Renal cortex interstitium (tissue), 11 donors: ENCODE data around the gene TCF4. TPM values are rescaled to one million over a fixed set of nuclear protein-coding genes. Genes with fewer than 3 reads are reported as not detected.
A peak's percentile ranks its signal among the peaks of the same experiment; 100 is the strongest.

Experiments used
- DNase-seq, 11 donors: peaks; one replicate each; pipeline ENCODE4 v3.0.0-alpha.2; 2013; ENCODE audit warnings: low read depth in 9 of 11, low spot score in 4 of 11; ENCODE audit errors: extremely low read depth in 1 of 11
- polyA plus RNA-seq, 3 donors: library from polyadenylated mRNA; unstranded; fragments of 120-200 nt; gene quantifications; one replicate each; pipeline ENCODE4 v1.2.1, GENCODE V29; 2013; ENCODE audit not compliant: insufficient read length in 3 of 3

Gene TCF4
- polyA plus RNA-seq, 3 donors = 70.9 to 79.8 (median 71.1) TPM

- DNase-seq = peak in 4 of 11 donors; percentile 20 to 49 (median 33)
Measured at GRCh38 chr18:55462652-55463051, 125.3 kb downstream of the TCF4 start.

DNA sequence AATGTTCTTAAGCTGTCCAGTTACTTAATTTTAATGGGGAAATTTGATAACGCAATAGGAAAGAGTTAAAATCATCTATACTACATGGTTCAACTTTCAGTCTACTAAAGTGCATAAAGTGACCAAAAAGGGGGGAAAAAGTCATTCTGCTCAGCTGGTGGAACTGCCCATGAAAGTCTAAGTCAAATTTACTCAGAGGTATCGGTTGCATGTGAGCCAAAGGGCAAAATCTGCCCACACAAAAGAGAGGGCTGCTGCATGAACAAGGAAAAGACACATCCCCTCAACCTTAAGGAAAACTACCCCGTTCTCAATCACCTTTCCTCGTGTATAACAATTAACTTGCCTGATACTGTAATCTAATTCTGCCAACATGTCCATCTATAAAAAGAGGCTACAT, 126.1 kb downstream of the TCF4 start:
- DNase-seq = peak in 6 of 11 donors; percentile 36 to 55 (median 43)

GRCh38 chr18:55458456-55459203, 129.4 kb downstream of the TCF4 start:
- no peak for DNase-seq

DNA sequence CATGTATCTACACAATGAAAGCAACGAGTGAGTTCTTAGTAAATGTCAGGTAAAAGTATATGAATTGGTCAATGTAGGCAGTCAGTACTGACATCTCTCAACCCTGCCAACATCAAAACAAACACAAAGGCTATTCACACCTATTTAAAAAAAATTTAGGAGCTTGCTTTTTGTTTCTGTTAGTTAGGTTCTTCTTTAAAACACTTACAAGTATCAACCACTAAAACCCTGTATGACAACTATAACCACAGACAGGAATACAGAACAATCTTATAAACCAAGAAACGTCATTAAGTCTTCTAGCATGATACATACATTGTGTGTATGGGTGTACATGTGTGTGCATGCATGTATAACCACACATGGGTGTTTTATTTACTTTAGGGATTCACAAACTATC, 131.0 kb downstream of the TCF4 start:
- no peak for DNase-seq

GRCh38 chr18:55455938-55456337, 132.1 kb downstream of the TCF4 start:
- DNase-seq = no peak

- no peak for DNase-seq
Measured at GRCh38 chr18:55453186-55453585, 134.8 kb downstream of the TCF4 start.

DNA sequence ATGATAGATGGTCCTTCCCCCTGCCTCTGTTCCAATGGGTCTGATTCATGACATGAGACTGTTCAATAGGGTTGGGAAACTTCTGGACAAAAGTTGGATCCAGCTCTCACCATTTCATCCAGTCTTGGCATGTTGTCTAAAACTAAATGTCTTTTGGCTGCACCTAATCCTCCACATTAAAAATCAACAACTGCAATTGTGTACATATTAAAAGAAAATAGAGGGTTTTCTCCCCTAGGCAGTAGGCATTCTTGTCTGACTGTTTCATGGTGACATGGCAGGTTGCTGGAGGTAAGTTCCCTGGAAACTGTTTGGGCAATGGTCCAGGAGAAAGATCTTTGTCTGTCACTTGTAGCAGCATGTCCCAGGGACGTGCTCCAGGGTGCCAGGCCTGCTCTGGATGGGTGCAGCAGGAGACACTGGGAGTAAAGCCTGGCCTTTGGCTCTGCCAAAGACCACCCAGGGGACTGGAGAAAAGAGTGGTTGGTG, 135.8 kb downstream of the TCF4 start:
- no peak for DNase-seq

DNA sequence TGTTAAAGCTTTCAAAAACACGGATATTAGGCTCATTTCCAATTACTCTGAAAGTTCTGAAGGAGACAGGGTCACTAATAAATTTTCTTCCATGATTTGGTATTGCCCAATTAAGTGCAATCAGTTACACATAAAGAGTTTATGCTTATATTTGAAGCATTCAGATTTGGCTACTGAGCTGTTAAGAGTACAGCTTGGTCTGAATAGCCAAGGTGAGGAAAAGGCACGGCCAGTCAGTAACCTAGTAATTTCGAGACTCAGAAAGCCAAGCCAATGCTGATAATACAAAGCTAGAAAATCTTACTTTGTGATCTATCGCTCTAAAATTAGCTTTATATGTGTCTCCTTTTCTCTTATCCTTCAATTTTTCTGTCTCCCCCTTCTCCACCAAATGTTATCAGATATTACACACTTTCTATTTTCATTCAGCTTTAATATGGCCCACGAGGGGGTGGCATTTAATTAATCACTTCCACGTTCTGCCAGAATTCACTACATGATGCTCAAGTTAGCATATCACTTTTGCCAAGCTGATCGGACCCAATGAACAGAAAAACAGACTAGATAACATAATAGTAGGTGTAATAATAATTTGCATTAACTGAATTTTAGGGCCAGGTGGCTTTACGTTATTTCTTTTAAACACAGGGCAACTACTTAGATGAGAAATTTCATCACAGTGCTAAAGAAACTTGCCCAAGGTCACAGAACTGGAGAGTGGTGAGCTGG, 138.4 kb downstream of the TCF4 start:
- DNase-seq = no peak

DNA sequence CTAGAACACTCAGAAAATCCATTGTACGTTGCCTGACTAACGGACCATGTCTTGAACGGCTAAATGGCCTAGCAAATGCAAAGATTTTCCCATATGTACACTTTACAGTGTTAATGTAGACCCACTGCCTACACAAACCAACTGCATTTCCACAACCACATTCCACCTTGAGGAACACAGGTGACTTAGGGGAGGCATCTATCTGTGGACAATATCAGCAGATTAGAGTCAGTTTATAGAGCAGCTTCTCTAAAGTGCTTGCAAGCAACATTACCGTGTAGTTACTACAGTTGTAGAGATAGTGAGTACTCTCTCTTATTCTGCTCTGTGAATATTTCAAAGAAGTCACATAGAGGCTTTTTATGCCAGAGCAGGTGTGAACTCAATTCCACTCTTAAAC, 139.6 kb downstream of the TCF4 start:
- no peak for DNase-seq

- no peak for DNase-seq
Measured at GRCh38 chr18:55447672-55448018, 140.3 kb downstream of the TCF4 start.

GRCh38 chr18:55446996-55447671, 140.9 kb downstream of the TCF4 start:
- DNase-seq = no peak

DNA sequence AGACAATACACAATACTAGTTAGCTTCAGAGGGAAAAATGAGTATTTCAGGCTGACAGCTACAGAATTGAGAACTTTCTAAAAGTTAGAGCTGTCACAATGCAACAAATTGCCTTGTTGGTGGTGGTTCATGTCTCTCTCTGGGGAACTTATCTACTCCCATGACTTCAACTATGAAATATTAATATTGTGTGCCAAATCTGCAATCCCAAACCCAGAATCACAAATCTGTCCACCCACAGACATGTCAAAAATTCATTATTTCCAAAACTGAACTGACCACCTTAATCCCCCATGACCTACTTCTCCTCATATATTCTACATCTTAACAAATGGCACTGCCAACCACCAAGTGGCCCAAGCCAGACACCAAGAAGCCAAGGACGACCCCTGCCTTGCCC, 143.5 kb downstream of the TCF4 start:
- no peak for DNase-seq

GRCh38 chr18:55443776-55444175, 144.2 kb downstream of the TCF4 start:
- DNase-seq = no peak

DNA sequence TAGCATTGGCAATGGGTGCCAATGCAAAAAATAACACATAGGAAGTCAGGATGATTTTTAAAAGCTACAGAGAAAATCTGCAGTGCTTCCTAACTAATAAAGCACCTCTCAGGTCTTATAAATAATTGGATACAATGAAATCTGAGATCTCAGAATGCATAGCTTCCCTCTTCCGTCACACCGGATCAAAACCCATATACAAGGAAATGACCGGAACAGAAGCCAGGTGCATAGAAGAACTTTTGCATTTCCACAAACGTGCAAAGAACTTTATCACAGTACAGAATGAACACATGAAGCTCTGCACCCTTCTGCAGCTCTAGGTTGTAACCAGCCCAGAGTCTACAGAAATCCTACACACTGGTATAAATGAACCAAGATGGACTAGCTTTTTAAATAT, 145.4 kb downstream of the TCF4 start:
- DNase-seq = no peak

GRCh38 chr18:55440988-55441387, 147.0 kb downstream of the TCF4 start:
- DNase-seq = no peak

- DNase-seq = no peak
Measured at GRCh38 chr18:55439056-55439455, 148.9 kb downstream of the TCF4 start.

DNA sequence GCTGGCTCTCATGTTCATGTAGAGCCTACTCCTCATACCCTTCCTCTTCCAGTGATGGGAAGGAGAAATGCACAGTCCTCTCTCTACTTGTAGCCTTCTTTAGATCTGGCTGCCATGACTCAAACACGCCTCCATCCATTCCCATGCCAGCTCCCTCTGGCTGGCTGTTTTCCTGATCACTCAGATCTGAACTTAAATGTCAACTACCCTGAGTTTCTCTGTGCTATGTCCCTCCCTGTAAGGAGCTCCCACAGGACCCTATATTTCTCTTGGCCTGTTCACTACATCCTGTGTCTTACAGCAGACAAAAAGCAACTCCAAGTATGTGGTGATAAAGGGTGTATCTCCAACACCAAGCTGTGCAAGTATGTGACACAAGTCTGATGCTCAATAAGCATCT, 152.4 kb downstream of the TCF4 start:
- no peak for DNase-seq

DNA sequence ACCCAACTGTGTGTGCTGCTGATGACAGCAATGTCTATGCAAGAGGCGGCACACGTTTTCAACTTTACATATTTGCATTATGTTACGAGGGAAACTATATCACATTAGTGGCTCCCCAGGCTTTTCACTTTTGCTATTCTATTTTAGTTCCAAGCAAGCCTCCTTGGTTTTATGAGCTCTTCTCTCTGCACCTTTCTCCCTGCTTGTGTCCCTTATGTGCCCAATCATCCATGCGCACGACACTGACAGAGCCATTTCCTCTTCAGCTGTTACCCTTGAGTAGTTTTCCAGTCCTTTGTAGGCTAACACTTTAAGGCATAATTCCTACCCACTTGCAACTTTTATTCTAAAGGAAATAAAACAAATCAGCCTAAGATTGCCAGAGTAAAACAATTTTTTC, 154.3 kb downstream of the TCF4 start:
- no peak for DNase-seq

DNA sequence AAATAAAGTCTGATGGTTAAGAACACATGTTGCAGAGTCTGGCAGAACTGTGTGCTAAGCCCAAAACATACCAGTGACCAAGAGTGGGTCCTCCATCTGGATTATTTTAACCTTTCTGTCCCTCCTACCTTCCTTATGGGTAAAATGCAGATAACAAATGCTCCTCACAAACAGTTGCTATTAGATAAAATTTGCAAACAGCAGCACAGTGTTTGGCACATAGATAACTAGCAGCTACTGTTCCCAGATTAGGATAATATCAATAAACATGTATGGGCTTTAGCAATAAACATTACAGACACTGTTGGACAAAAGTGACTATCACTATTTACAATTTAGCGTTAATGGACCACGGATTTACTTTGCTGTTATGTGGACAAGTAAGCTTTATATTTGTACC, 154.9 kb downstream of the TCF4 start:
- DNase-seq = no peak
